ENCODE results near the gene TAPBPL. TPM values are rescaled to one million over a fixed set of nuclear protein-coding genes. Genes with fewer than 3 reads are reported as not detected.

Gene TAPBPL
- total RNA-seq, 4 donors from 2014 or later = 11.6 to 31.3 (median 16.4) TPM

DNA sequence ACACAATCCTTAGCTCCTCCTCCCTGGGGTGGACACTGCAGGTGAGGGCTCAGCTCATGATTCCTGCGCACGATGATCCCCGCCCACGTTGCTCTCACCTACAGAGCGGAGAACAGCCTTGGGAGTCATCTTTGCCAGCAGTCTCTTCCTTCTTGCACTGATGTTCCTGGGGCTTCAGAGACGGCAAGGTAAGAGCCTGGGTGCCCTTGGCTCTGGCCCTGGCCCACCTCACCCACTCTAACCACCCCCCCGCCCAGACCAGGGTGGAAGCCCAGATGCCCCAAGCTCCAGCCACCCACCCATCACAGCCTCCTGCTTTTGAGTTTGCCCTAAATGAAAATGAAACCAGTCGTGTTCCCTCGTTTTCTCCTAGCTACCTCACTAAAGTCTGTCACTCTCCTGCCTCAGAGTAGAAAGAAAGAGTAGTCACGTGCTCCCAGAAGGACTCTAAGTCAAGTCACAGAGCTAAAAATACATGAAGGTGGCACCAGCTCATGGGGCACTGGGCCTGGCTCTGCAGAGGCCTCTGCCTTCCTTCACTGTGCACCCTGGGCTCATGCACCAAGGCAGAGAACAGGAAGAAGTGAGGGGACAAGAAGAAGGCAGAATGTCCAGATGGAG, 9.0 kb downstream of the TAPBPL start:
- peak overlapping the region in 3 of 4 donors; percentile 5 to 60 (median 54) for H3K27ac ChIP-seq
- H3K27me3 ChIP-seq = no peaks in the 10 kb centered on the region
- no peak for ATAC-seq
- 80 to 88% methylated on average over 4 to 9 of the region's 10 CpGs for WGBS, 2 donors (ENCODE audit: low coverage in 1 of 2)
- no peaks in the 10 kb centered on the region for H3K9me3 ChIP-seq
- H3K4me3 ChIP-seq = no peak overlapping the region
- peaks cover 0 to 91% of the 10 kb centered on the region in 2 donors for H3K36me3 ChIP-seq
- peaks cover 0 to 40% (median 0%) of the 10 kb centered on the region in 3 donors for H3K4me1 ChIP-seq
- no peak for TF ChIP-seq EP300 (IDR thresholded peaks at IDR 0.05)
- TF ChIP-seq POLR2A (IDR thresholded peaks at IDR 0.05) = no peak
- TF ChIP-seq POLR2AphosphoS5 (IDR thresholded peaks at IDR 0.05) = no peak
- TF ChIP-seq, protein P1, sequence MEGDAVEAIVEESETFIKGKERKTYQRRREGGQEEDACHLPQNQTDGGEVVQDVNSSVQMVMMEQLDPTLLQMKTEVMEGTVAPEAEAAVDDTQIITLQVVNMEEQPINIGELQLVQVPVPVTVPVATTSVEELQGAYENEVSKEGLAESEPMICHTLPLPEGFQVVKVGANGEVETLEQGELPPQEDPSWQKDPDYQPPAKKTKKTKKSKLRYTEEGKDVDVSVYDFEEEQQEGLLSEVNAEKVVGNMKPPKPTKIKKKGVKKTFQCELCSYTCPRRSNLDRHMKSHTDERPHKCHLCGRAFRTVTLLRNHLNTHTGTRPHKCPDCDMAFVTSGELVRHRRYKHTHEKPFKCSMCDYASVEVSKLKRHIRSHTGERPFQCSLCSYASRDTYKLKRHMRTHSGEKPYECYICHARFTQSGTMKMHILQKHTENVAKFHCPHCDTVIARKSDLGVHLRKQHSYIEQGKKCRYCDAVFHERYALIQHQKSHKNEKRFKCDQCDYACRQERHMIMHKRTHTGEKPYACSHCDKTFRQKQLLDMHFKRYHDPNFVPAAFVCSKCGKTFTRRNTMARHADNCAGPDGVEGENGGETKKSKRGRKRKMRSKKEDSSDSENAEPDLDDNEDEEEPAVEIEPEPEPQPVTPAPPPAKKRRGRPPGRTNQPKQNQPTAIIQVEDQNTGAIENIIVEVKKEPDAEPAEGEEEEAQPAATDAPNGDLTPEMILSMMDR (IDR thresholded peaks at IDR 0.05) = no peak

DNA sequence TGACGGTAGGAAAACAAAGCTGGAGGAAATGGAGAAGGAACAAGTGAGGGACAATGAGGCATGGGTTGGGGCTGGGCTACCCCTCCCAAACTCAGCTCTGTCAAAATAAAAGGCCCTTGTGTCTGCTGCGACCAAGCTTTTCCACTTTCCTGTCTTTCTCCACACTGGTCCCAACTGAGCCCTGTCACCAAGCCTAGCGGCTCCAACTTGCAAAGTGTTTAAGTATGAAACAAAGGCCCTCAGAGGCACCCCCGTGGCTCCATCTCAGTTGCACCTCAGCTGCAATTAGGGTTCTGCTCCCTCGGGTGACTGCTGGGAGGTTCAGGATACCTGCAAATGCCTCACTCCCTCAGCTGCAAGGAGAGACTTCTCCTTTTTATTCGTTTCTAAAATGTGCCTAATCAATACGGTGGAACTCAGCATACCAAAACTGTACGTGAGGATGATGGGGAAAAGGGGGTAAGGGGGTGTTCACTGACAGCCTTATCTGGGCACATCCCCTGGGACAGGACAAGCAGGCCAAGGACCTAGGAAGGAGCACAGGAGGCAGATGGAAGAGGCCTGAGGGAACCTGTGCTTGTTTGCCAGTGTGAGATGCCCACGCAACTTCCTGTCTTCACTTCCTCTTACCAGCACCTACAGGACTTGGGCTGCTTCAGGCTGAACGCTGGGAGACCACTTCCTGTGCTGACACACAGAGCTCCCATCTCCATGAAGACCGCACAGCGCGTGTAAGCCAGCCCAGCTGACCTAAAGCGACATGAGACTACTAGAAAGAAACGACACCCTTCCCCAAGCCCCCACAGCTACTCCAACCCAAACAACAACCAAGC, 9.8 kb downstream of the TAPBPL start:
- ATAC-seq = peak; percentile 39
- H3K4me1 ChIP-seq = peaks cover 0 to 47% (median 0%) of the 10 kb centered on the region in 3 donors
- H3K36me3 ChIP-seq = peaks cover 0 to 92% of the 10 kb centered on the region in 2 donors
- no peaks in the 10 kb centered on the region for H3K27me3 ChIP-seq
- H3K4me3 ChIP-seq = no peak overlapping the region
- WGBS, 2 donors (ENCODE audit: low coverage in 1 of 2) = 64 to 75% methylated on average over 3 of the region's 15 CpGs
- H3K9me3 ChIP-seq = no peaks in the 10 kb centered on the region
- H3K27ac ChIP-seq = peak overlapping the region in 3 of 4 donors; percentile 5 to 60 (median 54)
- TF ChIP-seq EP300 (IDR thresholded peaks at IDR 0.05) (no peak), POLR2A (IDR thresholded peaks at IDR 0.05) (no peak), POLR2AphosphoS5 (IDR thresholded peaks at IDR 0.05) (no peak)
- TF ChIP-seq, protein P1 (IDR thresholded peaks at IDR 0.05) = no peak

DNA sequence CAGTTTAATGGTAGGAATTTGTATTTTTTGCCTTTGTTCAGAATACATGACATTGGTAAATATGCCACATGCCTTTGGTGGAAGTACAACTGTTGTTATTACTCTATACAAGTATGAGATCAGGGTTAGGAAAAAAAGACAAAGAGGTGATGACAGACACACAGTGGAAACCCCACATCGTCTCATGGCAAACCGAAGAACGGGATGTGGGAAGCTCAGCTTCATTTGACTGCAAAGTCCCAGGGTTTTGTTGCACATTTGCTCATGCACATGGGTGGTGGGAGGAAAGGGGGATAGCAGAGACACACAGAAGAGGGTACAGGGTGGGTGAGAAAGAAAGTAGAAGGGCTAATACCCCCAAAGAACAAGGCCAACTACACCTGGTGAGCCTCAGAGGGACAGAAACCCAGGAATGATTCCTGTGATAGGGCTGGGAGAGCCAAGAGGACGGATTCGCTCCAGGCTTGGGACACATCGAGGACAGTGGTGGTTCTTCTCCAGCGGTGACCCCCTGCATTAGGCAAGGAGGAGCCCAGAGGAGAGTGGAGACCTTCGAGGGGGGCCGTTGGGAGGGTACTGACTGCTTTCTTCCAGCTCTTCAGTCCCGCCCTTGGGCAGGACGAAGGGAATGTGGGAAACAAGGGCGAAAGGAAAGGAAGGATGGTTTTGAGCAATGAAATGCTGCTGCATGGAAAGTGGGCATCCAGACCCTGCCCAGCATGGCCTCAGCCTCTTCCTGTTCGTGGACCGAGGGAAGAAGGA, 10.6 kb downstream of the TAPBPL start:
- Histone ChIP-seq H3K4me1 (peaks cover 0 to 55% (median 0%) of the 10 kb centered on the region in 3 donors), H3K4me3 (no peak overlapping the region), H3K9me3 (no peaks in the 10 kb centered on the region), H3K27me3 (no peaks in the 10 kb centered on the region), H3K27ac (peak overlapping the region in 3 of 4 donors; percentile 5 to 60 (median 54)), H3K36me3 (peaks cover 0 to 84% of the 10 kb centered on the region in 2 donors)
- no peak for TF ChIP-seq EP300 (IDR thresholded peaks at IDR 0.05)
- TF ChIP-seq POLR2A (IDR thresholded peaks at IDR 0.05) = no peak
- TF ChIP-seq, protein P1 (IDR thresholded peaks at IDR 0.05) = no peak
- 76 to 79% methylated on average over 10 to 13 of the region's 14 CpGs for WGBS, 2 donors (ENCODE audit: low coverage in 1 of 2)
- no peak for ATAC-seq

DNA sequence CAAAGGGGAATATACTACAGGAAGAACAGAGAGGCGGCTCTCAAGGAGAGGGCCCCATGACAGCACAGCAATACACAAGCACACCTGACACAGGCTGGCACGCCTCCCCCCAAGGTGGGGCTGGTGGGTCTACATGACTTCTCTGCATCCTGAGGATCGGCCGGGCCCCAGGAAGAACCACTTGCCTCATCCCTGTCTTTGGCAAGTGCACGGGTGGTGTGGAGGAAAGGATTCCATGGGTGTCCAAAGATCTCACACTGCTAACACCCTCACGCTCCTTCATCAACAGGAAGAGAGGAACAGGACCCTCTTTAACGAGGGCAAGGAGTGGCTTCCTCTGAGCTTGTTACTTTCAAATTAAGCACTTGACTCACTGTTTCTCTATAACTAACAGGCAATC, 11.4 kb downstream of the TAPBPL start:
- WGBS, 2 donors (ENCODE audit: low coverage in 1 of 2) = 72 to 77% methylated on average over 4 to 7 of the region's 7 CpGs
- Histone ChIP-seq H3K9me3 (no peaks in the 10 kb centered on the region), H3K27ac (peak overlapping the region in 3 of 4 donors; percentile 50 to 60 (median 54)), H3K4me1 (peaks cover 0 to 63% (median 0%) of the 10 kb centered on the region in 3 donors), H3K36me3 (peaks cover 0 to 79% of the 10 kb centered on the region in 2 donors), H3K4me3 (no peak overlapping the region), H3K27me3 (no peaks in the 10 kb centered on the region)
- no peak for ATAC-seq
- TF ChIP-seq POLR2AphosphoS5 (IDR thresholded peaks at IDR 0.05) = no peak
- TF ChIP-seq EP300 (IDR thresholded peaks at IDR 0.05) = no peak
- no peak for TF ChIP-seq POLR2A (IDR thresholded peaks at IDR 0.05)
- TF ChIP-seq, protein P1 (IDR thresholded peaks at IDR 0.05) = no peak

Measured in gastroesophageal sphincter (tissue), 4 donors.